GF-D8 (cell line): ENCODE data around the gene TMEM181.
"Not testable (repeated sequence)": the region's sequence is repeated elsewhere in the genome, so short reads cannot be mapped to it uniquely, and the experiment has no call there.

Experiments
- DNase-seq: peaks from one replicate; lab custom pipeline; 2025; lab: John Stamatoyannopoulos, UW

The TMEM181 gene

GRCh38 chr6:158638324-158638854, 78.5 kb downstream of the TMEM181 start:
- DNase-seq = no peak

GRCh38 chr6:158639056-158639455, 79.2 kb downstream of the TMEM181 start:
- DNase-seq = no peak

GRCh38 chr6:158640519-158640918, 80.6 kb downstream of the TMEM181 start:
- DNase-seq = no peak

GRCh38 chr6:158642097-158642601, 82.3 kb downstream of the TMEM181 start:
- DNase-seq = no peak

GRCh38 chr6:158643836-158644230, 83.9 kb downstream of the TMEM181 start:
- no peak for DNase-seq

GRCh38 chr6:158644231-158645063, 84.6 kb downstream of the TMEM181 start, which contains the start of gene DYNLT1:
DYNLT1 (minus strand) TSS chr6:158644743; CDS start chr6:158644708, 35 bp downstream.
- peak; percentile 41 for DNase-seq

- DNase-seq = no peak
Observed at GRCh38 chr6:158645064-158646022, 85.5 kb downstream of the TMEM181 start.

- no peak for DNase-seq
Observed at GRCh38 chr6:158646023-158646910, 86.4 kb downstream of the TMEM181 start.

- DNase-seq = no peak
Observed at GRCh38 chr6:158647501-158647900, 87.6 kb downstream of the TMEM181 start.

- no peak for DNase-seq
Observed at GRCh38 chr6:158648682-158649131, 88.8 kb downstream of the TMEM181 start.

GRCh38 chr6:158649289-158650143, 89.6 kb downstream of the TMEM181 start, which contains the start of gene SYTL3:
SYTL3 (plus strand) TSS chr6:158650054; CDS start chr6:158663269, 13,215 bp downstream.
- peak; percentile 28 for DNase-seq

- DNase-seq = not testable (repeated sequence)
Observed at GRCh38 chr6:158651981-158652737, 92.3 kb downstream of the TMEM181 start.

- peak; percentile 32 for DNase-seq
Observed at GRCh38 chr6:158653577-158654354, 93.9 kb downstream of the TMEM181 start.

- no peak for DNase-seq
Observed at GRCh38 chr6:158654498-158654897, 94.6 kb downstream of the TMEM181 start.

- DNase-seq = peak; percentile 49
Observed at GRCh38 chr6:158654960-158655489, 95.1 kb downstream of the TMEM181 start.

GRCh38 chr6:158655569-158656450, 95.9 kb downstream of the TMEM181 start:
- no peak for DNase-seq

GRCh38 chr6:158656986-158657385, 97.1 kb downstream of the TMEM181 start:
- DNase-seq = not testable (repeated sequence)
